Eye (tissue), 1 donor: ENCODE measurements around the gene PDE1C.
A peak's percentile ranks its signal among the peaks of the same experiment; 100 is the strongest.

Experiments used
- DNase-seq: peaks from one replicate; pipeline ENCODE4 v3.0.0-alpha.2; 2015

Gene PDE1C

GRCh38 chr7:32074787-32075585, 4.8 kb upstream of the PDE1C start:
- no peak for DNase-seq

DNA sequence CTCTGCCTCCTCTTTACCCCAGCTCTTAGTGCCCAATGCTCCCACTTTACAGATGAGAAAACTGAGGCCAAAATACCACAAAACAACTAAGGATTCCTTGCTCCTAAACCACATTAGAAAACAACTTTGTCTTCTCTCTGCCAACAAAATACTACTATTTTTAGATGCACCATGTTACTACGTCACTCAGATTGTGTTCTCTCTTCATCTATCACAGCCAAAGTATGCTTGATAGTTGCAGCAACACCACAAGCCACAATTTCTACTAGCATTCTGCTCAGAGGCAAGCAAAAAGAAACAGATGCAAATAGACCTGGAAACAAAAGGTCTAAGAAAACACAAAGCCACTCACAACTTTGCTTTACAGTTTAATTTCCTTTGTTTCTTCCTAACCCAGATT, 3.3 kb upstream of the PDE1C start:
- DNase-seq = no peak

- no peak for DNase-seq
These were observed 2.2 kb upstream of the PDE1C start for GRCh38 chr7:32072397-32072796.

DNA sequence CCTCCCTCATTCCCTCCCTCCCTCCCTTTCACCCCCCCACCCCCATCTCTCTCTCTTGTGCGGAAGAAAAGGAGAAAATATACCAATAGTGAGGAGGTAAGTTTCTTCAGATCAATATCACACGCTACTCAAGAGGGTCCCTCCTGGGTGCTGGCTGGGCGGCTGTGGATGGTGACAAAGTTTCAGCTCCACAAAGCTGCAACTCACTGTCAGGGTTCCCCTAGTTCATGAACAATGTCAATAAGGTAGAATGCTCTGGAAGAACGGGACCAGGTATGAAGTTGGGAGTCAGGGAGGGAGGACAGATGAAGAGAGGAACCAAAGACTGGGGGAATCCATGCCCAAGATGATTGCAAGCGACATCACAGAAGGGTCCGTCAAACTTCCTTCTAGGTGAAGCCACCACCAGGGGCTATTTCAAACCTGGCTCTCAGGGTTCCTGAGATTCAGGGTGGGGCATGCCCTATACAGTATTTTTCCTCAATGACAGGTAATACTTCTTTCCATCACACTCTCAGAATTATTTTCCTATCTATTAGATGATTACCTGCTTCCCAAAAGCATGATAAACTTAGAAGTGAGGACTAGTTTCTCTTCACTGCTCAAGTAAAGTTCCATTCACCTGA, 1.4 kb upstream of the PDE1C start:
- peak; percentile 30 for DNase-seq

- DNase-seq = no peak
These were observed 179 bp downstream of the PDE1C start for GRCh38 chr7:32070051-32070405.

DNA sequence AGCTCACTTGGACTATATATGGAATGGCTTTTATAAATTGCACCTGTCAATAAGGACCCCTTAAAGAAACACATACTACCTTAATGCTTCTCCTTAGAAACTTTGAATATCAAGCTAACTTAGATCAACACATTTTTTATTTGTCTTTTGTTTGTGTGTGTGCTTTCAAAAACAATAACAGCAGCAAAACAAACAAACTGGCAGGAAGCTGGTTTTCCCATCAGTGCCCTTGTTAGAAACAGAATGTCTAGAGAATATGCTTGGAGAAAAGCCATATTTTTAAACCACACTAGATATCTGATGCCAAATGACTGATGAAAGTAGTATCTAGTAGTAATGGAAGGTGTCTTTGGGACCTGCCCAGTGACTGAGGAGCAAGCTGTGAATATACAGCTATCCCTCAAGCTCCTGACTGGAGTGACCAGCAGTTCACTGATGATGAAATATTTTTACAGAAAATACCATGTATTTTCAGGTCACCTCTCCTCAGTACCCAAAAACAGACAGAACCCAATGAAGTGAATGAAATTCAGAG, 1.0 kb downstream of the PDE1C start:
- no peak for DNase-seq

DNA sequence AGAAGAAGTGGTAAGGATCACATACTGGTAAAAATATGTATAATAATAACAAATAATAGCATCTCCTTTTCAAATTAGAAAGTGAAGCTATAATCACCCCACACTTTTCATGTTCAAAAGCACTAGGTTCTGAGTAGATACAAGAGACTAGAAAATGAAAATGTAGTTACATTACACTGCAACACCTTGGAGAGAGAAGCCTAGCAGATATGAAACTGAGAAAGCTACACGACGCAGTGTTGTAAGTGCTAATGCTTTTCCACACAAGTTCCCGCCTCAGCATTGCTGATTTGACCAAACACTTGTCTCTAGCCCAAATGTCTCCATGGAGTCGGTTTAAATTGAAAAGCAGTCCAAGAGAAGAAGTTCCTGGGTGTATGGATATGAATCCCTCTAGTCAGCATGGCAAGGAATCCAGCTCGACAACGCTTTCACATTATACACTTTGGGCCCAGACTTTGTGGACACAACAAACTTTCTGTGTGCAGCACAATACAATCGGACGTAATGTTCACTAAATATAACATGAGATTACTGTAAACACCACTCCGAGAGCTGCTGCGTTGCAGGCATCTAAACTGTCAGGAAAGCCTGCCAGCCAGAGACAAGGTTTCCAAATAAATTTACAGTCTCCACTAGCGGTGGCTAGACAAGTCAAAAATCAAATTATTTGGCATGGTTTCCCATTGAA, 1.7 kb downstream of the PDE1C start:
- no peak for DNase-seq

GRCh38 chr7:32066441-32066840, 3.8 kb downstream of the PDE1C start:
- no peak for DNase-seq

DNA sequence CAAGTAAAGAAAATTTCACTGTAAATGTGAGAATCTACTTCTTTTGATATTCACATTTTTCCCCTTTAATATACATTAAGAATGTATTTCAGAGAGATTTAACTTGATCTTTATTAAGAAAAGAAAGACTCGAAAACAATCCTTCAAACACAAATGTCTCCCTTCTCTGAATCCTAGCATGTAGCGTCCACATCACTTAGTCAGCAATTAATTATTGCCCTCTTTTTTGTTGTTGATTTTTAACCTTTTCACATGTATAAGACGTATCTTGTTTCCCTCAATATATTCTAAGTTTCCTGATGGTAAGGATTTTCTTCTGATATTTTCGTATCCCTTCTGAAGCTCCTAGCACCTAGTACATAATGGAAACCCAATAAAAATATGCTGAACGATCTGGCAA, 6.6 kb downstream of the PDE1C start:
- DNase-seq = no peak

DNA sequence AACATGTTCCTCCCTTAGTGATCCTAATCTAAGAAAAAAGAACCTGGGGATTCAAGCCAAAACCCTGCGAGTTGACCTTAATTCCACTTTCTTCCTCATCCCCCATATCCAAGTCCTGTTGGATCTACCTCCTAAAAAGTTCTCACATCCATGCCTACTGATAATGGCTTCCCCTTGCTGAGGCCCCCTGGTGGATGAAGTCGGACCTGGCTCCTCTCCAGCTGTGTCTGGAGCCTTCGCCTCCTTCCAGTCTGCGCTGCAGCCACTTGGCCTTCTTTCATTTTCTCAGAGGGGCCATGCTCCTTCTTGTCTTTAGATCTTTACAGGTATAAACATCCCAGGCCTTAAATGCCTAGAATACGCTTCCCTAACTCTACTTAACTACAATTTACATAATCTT, 8.1 kb downstream of the PDE1C start:
- peak; percentile 43 for DNase-seq

DNA sequence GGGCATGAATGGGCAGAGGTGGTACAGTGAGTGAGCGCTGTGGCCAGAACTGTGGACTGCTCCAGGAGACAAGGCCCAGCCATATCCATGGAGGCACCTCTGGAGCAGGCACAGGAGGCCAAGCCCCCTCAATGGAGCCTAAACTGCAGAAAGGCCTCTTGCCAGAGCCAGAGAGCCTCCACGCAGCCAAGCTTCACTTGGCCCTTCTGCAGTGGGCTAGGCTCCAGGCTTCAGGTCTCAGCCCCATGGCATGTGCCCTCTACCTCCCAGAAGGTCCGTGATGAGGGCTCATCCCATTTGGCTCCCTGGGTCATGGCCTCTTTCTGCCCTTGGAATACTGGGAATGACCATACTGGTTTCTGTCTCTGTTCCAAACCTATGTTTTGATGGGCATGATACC, 8.9 kb downstream of the PDE1C start:
- DNase-seq = no peak

GRCh38 chr7:32059289-32060011, 10.8 kb downstream of the PDE1C start:
- DNase-seq = peak; percentile 30

DNA sequence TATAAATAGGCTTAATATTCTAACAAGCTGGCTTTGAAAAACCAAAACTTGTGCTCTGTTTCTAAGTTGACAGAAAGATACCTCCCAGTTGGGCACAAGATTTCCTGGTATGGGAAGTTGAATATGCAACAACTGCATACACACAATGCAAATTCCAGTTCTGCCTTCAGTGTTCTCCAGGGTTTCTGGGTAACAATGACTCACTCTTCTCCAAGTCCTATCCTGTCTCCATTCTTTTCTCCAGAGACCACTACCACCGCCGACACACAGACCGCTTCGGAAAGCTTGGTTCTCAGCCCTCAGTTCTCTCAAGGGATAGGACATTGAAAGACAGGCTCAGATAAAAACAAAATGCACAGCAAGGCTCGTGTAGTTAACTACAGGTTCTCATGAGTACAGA, 12.2 kb downstream of the PDE1C start:
- DNase-seq = no peak

- DNase-seq = no peak
These were observed 13.4 kb downstream of the PDE1C start for GRCh38 chr7:32056767-32057166.

DNA sequence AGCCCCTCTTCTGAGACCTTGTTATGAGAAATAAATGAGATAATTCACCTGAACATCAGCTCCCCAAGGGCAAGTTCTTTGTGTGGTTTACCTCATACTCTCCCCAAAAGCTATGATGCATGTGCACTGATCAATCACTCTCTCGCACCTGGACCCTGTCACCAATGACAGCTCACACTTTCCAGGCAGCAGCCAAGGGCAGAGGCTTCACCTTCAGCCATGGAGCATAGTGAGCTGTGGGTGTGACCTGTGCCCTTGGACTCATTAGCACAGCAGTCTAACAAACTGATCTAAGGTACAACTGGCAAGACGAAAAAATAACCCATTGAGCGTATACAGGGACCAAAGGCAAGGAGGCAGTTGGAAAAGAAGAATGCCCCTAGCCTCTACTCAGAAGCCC, 17.0 kb downstream of the PDE1C start:
- DNase-seq = no peak

GRCh38 chr7:32051128-32051527, 19.1 kb downstream of the PDE1C start:
- no peak for DNase-seq

- no peak for DNase-seq
These were observed 20.6 kb downstream of the PDE1C start for GRCh38 chr7:32049599-32049998.

DNA sequence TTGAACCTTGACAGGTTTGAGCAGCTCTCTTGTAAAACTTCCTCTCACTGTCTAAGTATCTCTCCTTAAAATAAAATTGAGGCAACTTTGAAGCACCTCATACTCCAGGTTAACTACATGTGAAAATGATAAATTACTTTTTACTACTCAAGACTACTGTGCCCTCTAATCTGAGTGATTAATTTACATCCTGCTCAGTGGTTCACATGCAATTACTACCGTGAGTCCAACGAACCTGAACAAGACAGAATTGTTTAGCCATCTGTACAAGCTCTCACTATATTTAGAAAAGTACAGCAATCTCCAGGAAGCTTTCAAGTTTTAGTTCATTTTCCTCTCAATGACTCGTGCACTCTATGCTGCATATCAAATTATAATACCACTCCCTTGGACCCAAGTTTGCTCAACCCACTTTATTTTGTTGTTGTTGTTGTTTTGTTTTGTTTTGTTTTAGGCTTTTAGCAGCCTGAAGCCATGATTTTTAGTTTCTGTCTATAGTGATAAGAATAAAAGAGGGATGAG, 21.2 kb downstream of the PDE1C start:
- DNase-seq = no peak

DNA sequence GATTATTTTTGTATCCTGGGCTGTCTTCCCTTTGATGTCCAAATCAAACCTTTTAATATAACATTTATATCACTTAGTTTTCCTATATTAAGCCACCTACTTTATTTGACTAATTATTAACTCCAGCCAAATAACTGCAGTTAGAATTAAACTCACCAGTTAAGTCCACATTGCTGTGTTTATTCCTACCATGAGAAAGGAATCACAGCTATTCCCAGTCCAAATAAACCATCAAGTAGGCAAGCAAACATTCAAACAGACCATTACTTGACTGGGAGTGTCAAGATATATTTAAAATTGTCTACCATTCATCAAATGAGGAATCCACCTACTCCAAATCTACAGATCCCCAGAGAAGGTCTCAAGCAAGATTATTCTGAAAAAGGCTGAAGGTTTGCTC, 22.4 kb downstream of the PDE1C start:
- no peak for DNase-seq

DNA sequence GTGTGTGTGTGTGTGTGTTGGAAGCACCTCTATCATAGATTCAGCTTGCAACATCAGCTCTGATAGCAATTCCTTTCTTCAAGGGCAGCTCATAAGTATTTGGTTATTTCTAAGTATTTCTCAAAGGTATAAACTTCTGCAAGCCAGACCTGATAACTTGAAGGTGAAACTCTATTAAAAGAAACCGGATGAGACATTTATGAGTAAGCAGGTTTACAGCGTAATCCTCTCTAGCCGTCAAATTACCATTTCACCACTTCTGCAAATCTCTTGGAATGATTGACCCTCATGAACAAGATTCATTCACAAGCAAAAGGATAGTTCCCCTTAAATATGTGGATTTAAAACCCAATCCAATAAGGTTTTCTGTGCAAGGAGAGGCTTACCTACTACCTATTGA, 23.1 kb downstream of the PDE1C start:
- DNase-seq = no peak

DNA sequence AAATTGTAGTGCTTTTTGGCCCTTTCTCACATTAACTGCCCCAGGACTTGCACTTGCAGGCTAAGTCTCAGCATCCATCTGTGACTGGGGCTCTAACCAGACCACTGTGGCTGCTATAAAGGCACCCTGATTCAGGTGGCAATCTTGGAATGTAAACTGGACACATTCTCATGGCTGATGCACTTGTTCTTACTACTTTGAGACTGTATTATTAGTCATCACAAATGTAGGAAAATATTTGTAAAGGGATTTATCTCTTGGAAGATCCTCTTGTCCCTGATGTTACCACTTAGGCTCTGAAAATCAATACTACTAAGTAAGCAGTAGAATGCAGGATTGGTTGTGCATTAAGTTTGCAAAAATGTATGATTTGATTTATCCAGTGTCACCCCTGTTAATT, 25.0 kb downstream of the PDE1C start:
- DNase-seq = no peak

GRCh38 chr7:32044739-32045138, 25.5 kb downstream of the PDE1C start:
- no peak for DNase-seq

DNA sequence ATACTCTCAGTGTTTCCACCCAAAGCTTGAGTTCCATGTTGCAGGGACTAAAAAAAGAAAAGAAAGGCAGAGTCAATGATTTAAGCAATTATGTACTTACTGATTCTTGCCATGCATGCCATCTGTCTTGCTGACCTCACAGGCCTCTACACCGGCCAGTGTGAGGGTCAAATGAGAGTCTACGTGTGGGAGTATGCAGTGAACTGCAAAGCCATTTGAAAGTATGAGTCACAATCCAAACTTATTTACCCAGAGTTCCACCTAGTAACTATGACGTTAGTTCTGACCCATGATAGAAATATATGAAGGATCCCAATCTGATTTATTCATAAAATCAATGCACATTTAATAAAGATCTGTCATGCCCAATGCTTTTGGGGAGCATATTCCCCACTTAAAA, 26.5 kb downstream of the PDE1C start:
- no peak for DNase-seq
